Heart left ventricle (tissue), 16 donors: ENCODE measurements around the gene TMEM132A. TPM values are rescaled to one million over a fixed set of nuclear protein-coding genes. Genes with fewer than 3 reads are reported as not detected.

Source experiments
- ATAC-seq, 4 donors: fragments of 200-7000 bp; cut with Tn5 transposase; one replicate each; pipeline ENCODE4 v1.9.1; 2020 to 2022; ENCODE audit warnings: moderate library complexity in 4 of 4, mild to moderate bottlenecking in 3 of 4, moderate number of reproducible peaks in 1 of 4
- DNase-seq, 5 donors: peaks; one replicate each; pipeline ENCODE4 v3.0.0-alpha.2; 2020
- H3K27ac ChIP-seq, 12 donors: fragments of 200-600 bp; sonication (generic) in 4 of 12; one replicate each; pipeline versions ENCODE4 v1.5.0 to v1.8.0; 2016 to 2022; ENCODE audit warnings: mild to moderate bottlenecking in 2 of 12
- H3K27me3 ChIP-seq, 9 donors: fragments of 200-600 bp; sonication (generic) in 2 of 9; one replicate each; pipeline versions ENCODE4 v1.5.1 to v1.8.0; 2016 to 2022; ENCODE audit warnings: mild to moderate bottlenecking in 3 of 9
- H3K36me3 ChIP-seq, 9 donors: fragments of 200-600 bp; sonication (generic) in 2 of 9; one replicate each; pipeline versions ENCODE4 v1.5.0 to v1.8.0; 2018 to 2022; ENCODE audit warnings: mild to moderate bottlenecking in 2 of 9
- H3K4me1 ChIP-seq, 12 donors: fragments of 200-600 bp; sonication (generic) in 4 of 12; one replicate each; pipeline versions ENCODE4 v1.5.0 to v1.8.0; 2016 to 2022; ENCODE audit warnings: mild to moderate bottlenecking in 3 of 12
- H3K4me3 ChIP-seq, 12 donors: fragments of 200-600 bp; sonication (generic) in 4 of 12; one replicate each; pipeline versions ENCODE4 v1.5.0 to v1.8.0; 2017 to 2022; ENCODE audit warnings: mild to moderate bottlenecking in 9 of 12, moderate library complexity in 4 of 12
- H3K9me3 ChIP-seq, 12 donors: fragments of 200-600 bp; sonication (generic) in 4 of 12; one replicate each; pipeline versions ENCODE4 v1.5.0 to v1.8.0; 2016 to 2022; ENCODE audit warnings: mild to moderate bottlenecking in 1 of 12
- POLR2A ChIP-seq, 2 donors: fragments of 450-650 bp; IDR thresholded peaks; one replicate each; pipeline ENCODE4 v1.6.1; 2017; ENCODE audit warnings: antibody characterized with exemption in 2 of 2, mild to moderate bottlenecking in 2 of 2, moderate library complexity in 2 of 2
- WGBS, 4 donors: extraction: QIAGEN DNeasy Blood & Tissue Kit in 2 of 4; methylation state at CpG; one replicate each; pipeline versions ENCODE4 v1.1.5 to v1.1.7; 2013 to 2018; 5-methylcytosine and 5-hydroxymethylcytosine counted together
- intact Hi-C, 10 donors: fragments of 100-400 bp; cut with DNase I; formaldehyde crosslinking; loops; one replicate each; pipeline versions ENCODE4 v1.11.1 to v1.14.2; 2022
- polyA plus RNA-seq, 2 donors: library from polyadenylated mRNA; stranded (reverse); fragments of 200-250 nt; gene quantifications; one replicate each; pipeline ENCODE4 v1.2.3, GENCODE V29; 2013
- total RNA-seq, 9 donors: library from RNA; depleted of rRNA in 2 of 9; stranded (reverse); fragments of >200 nt in 2 of 9; fragmentation: NEBNext Ultra II Directional in 3 of 9; extraction: Animal tissue kit (Norgen Biotek cat#: 25700) in 3 of 9; gene quantifications; one replicate each; pipeline versions ENCODE4 v1.1.0 to v1.2.4, GENCODE V29; 2016 to 2023
- TF ChIP-seq, protein P1 (sequence below), 12 donors: fragments of 200-600 bp; sonication (generic) in 4 of 12; IDR thresholded peaks; one replicate each; pipeline versions ENCODE4 v1.5.0 to v1.8.0; 2018 to 2022; ENCODE audit warnings: antibody characterized with exemption in 12 of 12, mild to moderate bottlenecking in 5 of 12
- donor health status: ischemic (EF 13 %, LVEDD 7.1; RV severe dilation, severe dysfunction).
- donor health status: healthy with polysubstance abuse.
- donor health status: DM: no; HTN: yes; CAD: no.
- donor health status: DM: no; HTN: no; CAD: no.
- donor health status: ischemic (EF 25% LVEDD 6.9; RV normal size, moderate dysfunction).
- donor health status: ischemic (EF 25% LVEDD 5.7; RV mildly dilated, moderate dysfunction).
- donor health status: healthy.
- donor health status: DM: yes; HTN: yes; CAD: no.
- donor health status: ischemic (EF 35%, LVEDD 5.7; RV mildly dilated, moderate dysfunction).
- donor health status: nonischemic (EF 11% LVEDD 7.7; RV severe dilation, severe dysfunction).
- donor health status: DM: yes; HTN: yes; CAD: no.
- donor health status: PGD.
- donor health status: ischemic (EF 29% LVEDD 5.4; RV normal size, mild dysfunction).
- donor health status: nonischemic (EF 23%, LVEDD 6.1; RV moderate dilation, normal function).

The TMEM132A gene
- total and polyA plus RNA-seq, 11 donors: 3.1 to 16.1 (median 8.5) TPM

DNA sequence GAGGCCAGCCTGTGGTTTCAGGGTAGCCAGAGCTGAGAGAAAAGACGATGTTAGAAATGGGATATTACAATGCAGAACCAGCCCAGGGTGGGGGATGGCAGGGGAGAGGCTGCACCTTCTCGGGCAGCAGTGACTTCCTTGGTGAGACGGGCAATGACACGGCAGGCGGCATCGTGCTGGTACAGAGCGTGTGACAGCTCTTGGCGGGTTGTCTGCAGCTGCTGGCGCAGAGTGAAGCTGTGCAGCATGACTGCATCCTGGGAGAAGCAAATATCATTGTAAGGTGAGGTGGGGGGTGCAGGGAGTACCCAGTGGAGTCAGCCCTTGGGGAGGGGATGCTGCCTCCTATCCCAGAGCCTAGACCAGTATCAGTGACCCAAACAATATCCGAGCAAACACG is 21.6 kb upstream of the TMEM132A start:
- no peaks in the 10 kb centered on the region for H3K9me3 ChIP-seq
- H3K4me3 ChIP-seq: no peak overlapping the region
- H3K36me3 ChIP-seq: peaks cover 4 to 67% (median 60%) of the 10 kb centered on the region in 9 donors
- H3K27ac ChIP-seq: no peak overlapping the region
- no peaks in the 10 kb centered on the region for H3K27me3 ChIP-seq
- 77 to 85% (median 81%) methylated on average over 11 of the region's 11 CpGs for WGBS, 4 donors
- DNase-seq (no peak), ATAC-seq (no peak)
- intact Hi-C loops: loop anchor here in 1 of 10 donors (5.0 to 10.0 kb wide), 2 partner anchors 130 to 232 kb away; no protein-coding TSS in a partner anchor
- peaks cover 8 to 40% (median 25%) of the 10 kb centered on the region in 12 donors for H3K4me1 ChIP-seq
- TF ChIP-seq, protein P1, sequence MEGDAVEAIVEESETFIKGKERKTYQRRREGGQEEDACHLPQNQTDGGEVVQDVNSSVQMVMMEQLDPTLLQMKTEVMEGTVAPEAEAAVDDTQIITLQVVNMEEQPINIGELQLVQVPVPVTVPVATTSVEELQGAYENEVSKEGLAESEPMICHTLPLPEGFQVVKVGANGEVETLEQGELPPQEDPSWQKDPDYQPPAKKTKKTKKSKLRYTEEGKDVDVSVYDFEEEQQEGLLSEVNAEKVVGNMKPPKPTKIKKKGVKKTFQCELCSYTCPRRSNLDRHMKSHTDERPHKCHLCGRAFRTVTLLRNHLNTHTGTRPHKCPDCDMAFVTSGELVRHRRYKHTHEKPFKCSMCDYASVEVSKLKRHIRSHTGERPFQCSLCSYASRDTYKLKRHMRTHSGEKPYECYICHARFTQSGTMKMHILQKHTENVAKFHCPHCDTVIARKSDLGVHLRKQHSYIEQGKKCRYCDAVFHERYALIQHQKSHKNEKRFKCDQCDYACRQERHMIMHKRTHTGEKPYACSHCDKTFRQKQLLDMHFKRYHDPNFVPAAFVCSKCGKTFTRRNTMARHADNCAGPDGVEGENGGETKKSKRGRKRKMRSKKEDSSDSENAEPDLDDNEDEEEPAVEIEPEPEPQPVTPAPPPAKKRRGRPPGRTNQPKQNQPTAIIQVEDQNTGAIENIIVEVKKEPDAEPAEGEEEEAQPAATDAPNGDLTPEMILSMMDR (IDR thresholded peaks at IDR 0.05): no peak
- TF ChIP-seq POLR2A (IDR thresholded peaks at IDR 0.05): no peak

DNA sequence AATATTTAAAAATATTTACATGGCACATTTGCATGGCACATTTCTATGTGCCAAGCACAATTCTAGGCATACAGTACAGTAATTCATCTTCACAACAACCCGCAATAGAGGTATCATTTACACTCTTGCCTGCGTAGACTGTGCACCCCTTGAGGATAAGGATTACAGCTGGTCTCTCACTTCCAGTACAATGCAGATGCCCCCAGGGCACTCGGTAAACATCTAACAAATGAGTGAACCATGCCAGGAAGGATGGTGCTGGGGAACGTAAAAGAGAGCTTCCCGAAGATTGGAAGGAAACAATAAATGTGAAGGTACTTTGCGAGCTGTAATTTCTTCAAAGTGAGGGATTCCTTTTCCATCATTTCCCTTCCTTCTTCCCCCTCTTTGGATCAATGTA is 19.2 kb upstream of the TMEM132A start:
- intact Hi-C loops: loop anchor here in 1 of 10 donors (10.0 kb wide), 1 partner anchor 230 kb away; no protein-coding TSS in a partner anchor

DNA sequence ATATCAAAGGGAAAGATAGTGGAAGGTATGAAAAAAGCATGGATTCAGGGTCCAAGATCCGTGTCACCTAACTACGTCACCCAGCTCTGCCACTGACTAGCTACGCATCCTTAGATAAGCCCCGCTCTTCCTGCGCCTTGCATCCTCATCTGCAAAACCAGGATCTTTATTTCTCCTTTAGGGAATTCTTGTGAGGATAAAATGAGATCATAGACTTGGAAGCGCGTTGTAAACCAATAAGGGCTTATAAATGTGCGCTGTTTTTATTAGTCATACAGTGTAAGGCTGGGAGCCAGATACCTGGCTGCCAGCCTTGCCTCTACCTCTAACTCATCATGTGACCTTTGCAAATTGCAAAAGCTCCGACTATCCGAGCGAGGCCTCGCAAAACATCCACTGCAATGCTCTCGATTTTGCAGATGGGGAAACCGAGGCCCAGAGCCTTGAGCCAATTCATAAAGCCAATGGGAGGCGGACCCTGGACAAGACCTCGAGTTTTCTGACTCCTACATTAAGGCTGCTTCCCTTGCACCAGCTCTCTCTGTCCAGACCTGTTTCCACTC is 18.6 kb upstream of the TMEM132A start:
- peaks cover 8 to 41% (median 24%) of the 10 kb centered on the region in 12 donors for H3K4me1 ChIP-seq
- no peak for DNase-seq
- peak overlapping the region; percentile 73 to 99 (median 94) for H3K4me3 ChIP-seq
- 5 to 9% (median 6%) methylated on average over 16 of the region's 16 CpGs for WGBS, 4 donors
- H3K36me3 ChIP-seq: peaks cover 0 to 37% (median 33%) of the 10 kb centered on the region in 9 donors
- H3K27me3 ChIP-seq: no peaks in the 10 kb centered on the region
- peak in 1 of 4 donors; percentile 6 for ATAC-seq
- no peak for TF ChIP-seq POLR2A (IDR thresholded peaks at IDR 0.05)
- TF ChIP-seq, protein P1 (IDR thresholded peaks at IDR 0.05): no peak
- intact Hi-C loops: loop anchor here in 2 of 10 donors (2.0 to 10.0 kb wide), 2 partner anchors 65 to 229 kb away; no protein-coding TSS in a partner anchor
- peak overlapping the region in 11 of 12 donors; percentile 85 to 98 (median 94) for H3K27ac ChIP-seq
- H3K9me3 ChIP-seq: no peaks in the 10 kb centered on the region

More for the DNA sequence above, 19.2 kb upstream of the TMEM132A start:
- H3K4me3 ChIP-seq: peak overlapping the region in 9 of 12 donors; percentile 77 to 99 (median 95)
- DNase-seq: no peak
- no peaks in the 10 kb centered on the region for H3K9me3 ChIP-seq
- H3K27me3 ChIP-seq: no peaks in the 10 kb centered on the region
- no peak for TF ChIP-seq POLR2A (IDR thresholded peaks at IDR 0.05)
- TF ChIP-seq, protein P1 (IDR thresholded peaks at IDR 0.05): no peak
- H3K27ac ChIP-seq: peak overlapping the region in 3 of 12 donors; percentile 96 to 98 (median 97)
- H3K36me3 ChIP-seq: peaks cover 0 to 43% (median 39%) of the 10 kb centered on the region in 9 donors
- no peak for ATAC-seq
- WGBS, 4 donors: 50 to 61% (median 54%) methylated on average over 6 of the region's 6 CpGs
- peaks cover 8 to 36% (median 23%) of the 10 kb centered on the region in 12 donors for H3K4me1 ChIP-seq
